HPDE6-E6E7 (cell line): ENCODE results near the gene TCF4.

Source experiments
- DNase-seq: peaks from one replicate; pipeline ENCODE4 v3.0.0; 2011; ENCODE audit warnings: missing footprints; ENCODE audit errors: extremely low spot score

Gene TCF4

DNA sequence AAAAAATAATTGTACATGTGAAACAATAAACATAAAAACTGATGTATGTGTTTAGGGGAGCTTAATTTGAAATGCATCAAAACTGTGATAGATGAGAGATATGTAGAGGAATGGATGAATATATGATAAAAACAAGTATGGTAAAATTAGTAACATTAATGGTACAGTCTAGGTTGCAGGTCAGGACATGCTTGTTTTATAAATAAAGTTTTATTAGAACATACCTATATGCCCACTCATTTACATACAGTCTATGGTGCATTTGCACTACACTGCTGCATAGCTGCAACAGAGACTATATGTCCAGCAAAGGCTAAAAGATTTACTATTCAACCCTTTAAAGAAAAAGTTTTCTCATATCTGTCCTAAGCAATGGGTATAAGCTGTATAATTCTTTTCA, 392.1 kb downstream of the TCF4 start:
- DNase-seq: no peak

DNA sequence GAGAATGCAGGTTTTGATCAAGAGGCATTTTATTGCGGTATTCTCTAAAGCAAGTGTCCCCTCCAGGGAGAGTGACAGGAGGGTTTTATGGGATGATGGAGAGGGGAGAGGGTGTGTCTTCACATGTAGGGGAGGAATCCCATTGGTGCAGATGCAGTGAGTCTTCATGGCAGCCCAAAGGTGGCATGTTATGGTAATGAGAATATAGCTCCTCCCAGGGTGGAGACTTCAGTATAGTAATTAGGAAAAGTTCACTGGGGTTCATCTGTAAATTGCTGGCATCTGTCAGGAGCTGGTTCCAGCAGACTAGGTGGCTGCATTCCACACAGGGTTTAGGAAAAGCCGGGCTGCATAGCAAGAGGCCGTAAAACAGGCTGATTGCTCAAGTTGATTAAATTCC, 398.0 kb downstream of the TCF4 start:
- no peak for DNase-seq

DNA sequence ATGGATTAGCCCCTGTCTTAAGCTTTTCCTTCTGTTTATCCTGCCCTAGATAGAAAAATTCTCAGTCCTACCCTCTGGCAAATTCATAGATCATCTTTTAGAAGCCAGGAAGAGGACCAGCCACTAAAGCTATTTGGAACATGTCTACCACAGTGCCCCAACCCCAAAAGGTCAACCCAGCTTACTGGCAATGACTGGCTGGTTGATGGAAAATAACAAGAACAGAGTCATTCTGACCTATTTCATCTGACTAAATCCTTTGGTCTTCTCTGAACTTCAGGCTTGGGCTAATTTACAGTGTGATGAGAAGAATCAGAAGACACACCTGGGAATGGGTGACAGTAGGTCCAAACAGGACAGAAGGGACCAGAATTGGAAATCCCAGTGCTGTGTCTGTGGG, 401.4 kb downstream of the TCF4 start:
- no peak for DNase-seq

DNA sequence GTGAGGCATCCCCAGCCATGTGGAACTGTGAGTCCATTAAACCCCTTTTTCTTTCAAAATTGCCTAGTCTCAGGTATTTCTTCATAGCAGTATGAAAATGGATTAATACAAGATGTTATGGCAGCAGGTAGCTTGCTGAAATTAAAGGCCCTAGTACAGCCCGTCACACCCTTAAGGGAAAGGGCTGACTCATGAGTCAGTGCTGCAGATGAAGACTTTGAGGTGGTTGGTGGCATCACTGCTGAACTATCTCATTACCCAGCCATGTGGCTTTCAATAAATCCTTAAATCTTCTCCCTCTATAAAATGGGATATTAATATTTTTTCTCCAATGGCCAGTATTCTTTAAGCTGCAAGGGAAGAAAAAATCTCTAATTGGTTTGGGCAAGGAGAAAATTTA, 402.6 kb downstream of the TCF4 start:
- DNase-seq: no peak

DNA sequence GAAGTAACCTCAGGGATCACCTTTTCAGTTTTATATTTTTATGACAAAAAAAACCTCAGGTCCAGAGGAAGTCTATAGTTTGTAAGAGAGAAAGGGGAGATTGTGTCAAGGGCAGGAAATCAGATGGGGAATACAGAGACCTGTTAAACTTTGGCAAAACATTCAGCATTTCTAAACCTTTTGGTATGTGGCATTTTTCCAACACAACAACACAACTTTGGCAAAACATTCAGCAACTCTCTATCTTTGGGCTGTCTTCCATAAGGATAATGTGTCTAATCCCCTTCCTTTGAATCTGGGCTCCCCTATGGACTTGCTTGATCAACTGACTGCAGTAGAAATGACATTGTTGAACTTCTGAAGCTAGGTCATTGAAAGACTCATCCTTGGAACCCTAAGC, 408.2 kb downstream of the TCF4 start:
- no peak for DNase-seq

DNA sequence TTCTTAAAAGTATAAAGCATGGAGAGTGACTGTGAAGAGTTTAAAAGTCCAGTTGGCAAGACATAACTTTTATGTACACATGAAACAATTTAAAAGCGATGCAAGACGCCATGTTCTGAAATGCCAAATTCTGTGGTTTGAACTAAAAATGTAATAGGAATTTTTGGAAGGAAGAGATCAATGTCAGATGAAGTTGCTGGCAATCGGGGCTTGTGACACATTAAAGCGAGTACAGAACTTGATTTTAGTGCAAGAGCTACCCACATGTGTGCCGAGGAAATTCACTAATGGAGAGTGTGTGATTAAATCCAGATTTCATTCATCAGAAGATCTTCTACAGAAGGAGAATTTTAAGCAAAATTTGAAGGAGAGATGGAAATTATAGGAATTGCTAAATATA, 408.6 kb downstream of the TCF4 start:
- no peak for DNase-seq

DNA sequence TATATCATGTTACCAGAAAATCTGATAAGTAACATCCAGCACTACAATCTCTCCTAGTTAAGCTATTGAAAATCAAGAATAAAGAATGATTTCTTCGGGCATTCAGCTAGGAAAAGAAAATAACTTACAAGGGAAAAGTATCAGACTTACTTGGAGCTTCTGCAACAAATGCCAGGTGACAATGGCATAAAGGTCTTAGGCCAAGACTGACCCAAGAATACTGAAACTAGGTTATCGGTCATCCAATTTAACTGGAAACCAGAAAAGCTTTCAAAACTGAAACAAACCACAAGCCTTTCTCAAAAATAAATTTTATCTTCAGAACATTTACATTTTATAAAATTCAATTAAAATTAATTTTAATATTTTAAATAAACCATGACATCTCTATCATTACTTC, 414.7 kb downstream of the TCF4 start:
- no peak for DNase-seq
